Ramos (cell line): ENCODE measurements around the gene UBL4A.
"Not testable (repeated sequence)": the region's sequence is repeated elsewhere in the genome, so short reads cannot be mapped to it uniquely, and the experiment has no call there.

ENCODE experiments used
- in situ Hi-C: fragments of 300-500 bp; cut with MboI; formaldehyde crosslinking; loops from one replicate; pipeline ENCODE4 v1.14.3; 2022; ENCODE audit warnings: low sequenced_read_pairs; ENCODE audit not compliant: unreplicated experiment

Gene UBL4A

DNA sequence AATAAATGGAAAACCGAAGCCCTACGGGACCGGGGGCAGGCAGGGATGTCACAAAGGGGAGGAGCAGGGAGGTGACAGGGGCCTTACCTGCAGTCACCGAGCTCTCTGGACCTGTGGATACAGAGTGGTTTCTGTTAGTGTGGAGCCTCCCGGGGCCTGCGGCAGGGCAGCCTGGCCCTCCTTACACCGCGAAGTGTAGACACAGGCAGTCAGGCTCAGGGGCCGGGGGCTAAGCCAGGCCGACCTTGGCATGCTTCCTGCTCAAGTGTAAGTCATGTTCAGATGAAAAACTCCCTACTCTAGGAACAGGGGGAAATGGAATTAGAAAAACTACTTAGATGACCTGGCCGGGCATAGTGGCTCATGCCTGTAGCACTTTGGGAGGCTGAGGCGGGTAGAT, 25.3 kb upstream of the UBL4A start:
- in situ Hi-C loops: no loop called here

DNA sequence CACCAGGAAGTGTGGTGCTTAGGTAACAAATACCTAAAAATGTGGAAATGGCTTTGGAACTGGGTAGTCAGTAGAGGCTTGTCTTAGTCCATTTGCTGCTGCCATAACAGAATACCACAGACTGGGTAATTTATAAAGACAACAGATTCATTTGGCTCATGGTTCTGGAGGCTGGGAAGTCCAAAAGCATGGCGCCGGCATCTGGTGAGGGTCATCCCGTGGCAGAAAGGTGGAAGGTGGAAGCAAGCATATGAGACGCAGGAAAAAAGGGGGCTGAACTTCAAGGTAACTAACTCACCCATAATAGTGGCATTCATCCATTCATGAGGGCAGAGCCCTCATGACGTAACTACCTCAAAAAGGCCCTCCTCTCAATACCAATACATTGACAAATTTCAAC, 23.0 kb upstream of the UBL4A start:
- in situ Hi-C loops: no loop called here

DNA sequence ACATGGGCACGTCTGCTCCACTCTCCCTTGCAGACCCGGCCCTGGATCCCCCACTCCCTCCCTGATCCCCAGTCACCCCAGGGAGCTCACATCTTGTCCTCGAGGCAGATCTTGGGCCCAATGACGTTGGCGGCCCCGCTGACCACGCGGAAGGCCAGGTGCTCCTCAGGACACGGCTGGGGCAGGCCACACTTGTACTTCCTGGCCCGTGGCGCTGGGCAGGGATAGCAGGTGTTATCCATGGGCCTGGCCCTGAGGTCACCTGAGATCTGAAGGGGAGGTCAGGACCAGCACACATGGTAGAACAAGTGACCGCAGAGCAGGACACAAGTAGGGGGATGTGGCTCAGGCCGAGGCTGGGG, 21.9 kb upstream of the UBL4A start:
- in situ Hi-C loops: no loop called here

DNA sequence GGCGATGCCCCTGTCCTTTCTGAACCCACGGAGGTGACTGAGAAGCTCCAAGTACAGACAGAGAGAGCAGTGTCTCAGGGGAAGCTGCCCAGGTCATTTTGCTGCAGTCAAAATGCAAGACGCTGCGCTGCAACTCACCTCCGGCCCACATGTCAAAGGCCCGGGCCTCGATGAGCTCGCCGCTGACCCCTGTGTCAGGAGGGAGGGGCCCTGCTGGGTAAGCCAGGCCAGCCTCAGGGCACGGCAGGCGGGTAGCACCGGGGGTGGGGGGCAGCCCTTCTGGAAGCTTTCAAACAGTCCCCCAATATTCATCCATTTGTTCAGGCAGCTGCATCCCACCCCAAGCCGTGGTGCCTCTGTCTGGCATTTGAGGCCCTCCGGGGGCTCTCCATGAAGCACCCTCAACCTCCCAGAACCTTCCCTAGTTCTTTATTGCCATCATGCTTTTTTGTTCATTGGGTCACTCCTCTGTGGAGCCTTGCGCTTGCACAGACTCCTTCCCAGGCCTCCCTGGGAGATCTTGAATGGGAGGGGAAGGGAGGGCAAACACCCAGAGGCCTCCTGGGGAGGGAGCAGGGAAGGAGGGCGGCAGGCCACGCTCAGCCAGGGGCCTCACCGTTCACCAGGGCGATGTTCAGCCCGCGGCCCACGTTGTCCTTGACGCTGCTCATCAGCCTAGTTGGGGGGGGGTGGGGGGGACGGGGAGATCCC, 21.4 kb upstream of the UBL4A start:
- in situ Hi-C loops: no loop called here

DNA sequence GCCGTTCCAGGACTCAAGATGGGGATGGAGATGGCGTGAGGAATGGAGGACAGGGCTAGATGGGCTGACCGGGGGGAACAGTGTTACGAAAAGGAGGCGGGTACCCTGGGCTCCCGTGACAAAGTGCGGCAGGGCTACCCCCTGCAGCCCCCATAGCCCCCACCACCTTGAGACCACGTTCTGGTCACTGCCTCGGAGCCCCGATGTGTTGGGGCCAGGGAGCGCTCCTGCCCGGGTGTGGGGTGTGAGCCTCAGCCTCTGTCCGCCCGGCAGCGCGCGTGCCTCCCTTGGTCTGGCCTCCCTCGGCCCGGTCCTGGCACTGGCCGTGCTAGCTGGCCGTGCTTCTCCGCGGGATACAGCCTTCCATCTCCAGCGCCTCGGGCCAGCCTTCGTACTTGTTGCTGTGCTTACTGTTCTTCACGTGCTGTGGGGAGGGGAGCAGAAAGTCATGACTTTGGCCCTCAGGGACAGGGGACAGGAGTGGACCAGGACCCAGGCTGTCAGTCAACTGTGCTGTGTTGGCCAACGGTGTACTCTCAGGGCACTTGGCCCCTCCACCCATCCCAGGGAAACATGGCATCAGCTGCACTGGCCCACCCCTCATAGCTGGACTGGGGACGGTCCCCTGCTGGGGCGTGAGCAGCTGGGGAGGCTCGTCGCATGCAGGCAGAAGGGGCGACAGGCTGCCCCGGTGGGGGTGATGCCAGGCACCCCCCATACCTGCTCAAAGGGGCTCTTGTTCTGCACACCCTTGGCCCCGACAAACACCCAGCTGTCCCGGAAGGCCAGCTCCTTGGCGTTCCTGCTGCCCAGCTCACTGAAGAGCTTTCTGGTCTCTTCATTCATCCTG, 20.3 kb upstream of the UBL4A start:
- in situ Hi-C loops: no loop called here

DNA sequence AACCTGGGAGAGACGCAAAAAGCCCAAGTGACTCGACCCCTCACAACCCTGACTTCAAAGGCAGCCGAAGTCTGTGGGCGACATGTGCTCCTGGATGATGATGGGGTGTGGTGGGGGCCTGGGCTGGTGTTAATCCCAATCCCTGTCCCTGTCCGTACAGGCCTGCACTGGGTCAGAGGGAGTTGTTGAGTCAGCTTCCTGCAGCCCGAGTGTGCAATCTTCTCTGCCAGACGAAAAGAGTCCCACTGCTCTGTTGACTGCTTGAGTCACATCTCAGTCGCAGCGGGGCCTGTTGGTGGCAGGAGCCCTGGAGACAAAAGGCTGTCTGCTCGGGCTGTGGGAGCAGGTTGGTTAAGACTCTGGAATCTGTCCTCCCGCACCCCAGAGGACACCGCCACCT, 19.3 kb upstream of the UBL4A start:
- in situ Hi-C loops: no loop called here

DNA sequence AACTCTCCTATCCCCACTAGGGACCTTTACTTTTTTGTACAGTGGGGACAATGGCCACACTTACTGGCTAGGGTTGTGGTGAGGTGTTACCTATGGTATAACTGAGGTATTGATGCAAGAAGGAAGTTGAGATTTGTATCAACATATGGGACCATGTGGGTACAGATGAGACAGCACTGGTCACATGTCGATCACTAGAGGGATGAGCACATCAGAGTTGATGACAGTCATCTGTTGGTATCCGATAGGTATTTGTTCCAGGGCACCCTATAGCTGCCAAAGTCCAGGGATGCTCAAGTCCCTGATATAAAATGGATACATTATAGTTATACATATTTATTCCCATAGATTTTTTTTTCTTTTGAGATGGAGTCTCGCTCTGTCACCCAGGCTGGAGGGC, 16.6 kb upstream of the UBL4A start:
- in situ Hi-C loops: no loop called here

DNA sequence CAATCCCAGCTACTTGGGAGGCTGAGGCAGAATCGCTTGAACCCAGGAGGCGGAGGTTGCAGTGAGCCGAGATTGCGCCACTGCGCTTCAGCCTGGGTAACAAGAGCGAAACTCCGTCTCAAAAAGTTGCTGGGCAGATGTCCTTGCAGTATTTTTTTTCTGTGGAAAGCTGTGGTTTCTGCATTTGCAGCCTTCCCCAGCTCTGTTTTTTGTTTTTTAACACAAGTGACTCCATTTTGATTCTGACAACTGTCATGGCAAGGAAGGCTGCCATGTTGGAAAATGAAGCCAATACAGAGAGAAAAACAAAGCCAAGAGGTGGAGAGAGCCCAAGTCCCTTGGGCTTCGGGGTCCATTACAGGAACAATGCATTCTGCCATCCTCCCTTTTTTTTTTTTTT, 15.7 kb upstream of the UBL4A start:
- in situ Hi-C loops: no loop called here

DNA sequence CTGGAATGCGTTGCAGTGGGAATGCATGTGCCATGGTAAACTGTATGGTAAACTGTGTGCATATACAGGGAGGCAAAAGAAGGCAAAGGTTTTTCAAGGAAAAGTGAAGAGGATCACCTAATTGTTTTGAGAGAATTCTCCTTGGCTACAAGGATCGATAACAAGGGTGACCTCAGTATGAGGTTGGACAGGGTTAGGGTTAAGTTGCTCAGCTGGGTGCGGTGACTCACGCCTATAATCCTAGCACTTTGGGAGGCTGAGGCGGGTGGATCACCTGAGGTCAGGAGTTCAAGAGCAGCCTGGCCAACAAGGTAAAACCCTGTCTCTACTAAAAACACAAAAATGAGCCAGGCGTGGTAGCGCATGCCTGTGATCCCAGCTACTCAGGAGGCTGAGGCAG, 15.0 kb upstream of the UBL4A start:
- in situ Hi-C loops: not testable (repeated sequence)

DNA sequence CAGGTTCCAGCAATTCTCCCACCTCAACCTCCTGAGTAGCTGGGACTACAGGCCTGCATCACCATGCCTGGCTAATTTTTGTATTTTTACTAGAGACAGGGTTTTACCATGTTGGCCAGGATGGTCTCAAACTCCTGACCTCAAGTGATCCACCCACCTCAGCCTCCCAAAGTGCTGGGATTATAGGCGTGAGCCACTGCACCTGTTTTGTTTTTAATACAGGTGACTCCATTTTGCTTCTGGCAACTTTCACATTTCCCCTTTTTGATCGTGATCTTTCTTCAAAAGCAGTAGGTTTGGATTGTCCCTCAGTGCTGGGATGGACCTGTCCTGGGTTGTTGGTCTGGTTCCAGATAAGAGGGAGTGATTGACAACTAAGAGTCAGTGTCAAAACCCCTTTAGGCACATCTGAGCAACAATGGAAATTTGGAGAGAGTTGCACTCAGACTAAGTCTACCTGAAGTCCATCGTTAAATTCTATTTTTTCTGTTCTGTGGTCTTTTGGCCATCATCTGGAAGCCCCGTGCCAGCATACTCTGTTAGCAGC, 10.2 kb upstream of the UBL4A start:
- in situ Hi-C loops: not testable (repeated sequence)

DNA sequence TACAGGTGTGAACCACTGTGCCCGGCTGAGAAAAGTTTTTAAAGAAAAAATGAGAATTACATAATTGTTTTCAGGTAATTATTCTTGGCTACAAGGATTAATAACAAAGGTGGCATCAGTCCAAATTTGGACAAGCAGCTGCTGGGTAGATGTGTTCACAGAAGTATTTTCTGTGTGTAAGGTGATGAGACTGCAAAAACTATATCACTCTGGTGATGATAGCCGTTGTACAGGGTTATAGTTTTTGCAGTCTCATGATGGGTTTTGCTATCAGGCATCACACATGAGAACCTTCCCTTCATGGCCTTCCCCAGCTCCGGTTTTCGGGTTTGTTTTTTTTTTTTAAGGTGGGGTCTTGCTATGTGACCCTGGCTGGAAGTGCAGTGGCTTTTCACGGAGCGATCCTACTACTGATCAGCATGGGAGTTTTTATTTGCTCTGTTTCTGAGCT, 9.1 kb upstream of the UBL4A start:
- in situ Hi-C loops: no loop called here

DNA sequence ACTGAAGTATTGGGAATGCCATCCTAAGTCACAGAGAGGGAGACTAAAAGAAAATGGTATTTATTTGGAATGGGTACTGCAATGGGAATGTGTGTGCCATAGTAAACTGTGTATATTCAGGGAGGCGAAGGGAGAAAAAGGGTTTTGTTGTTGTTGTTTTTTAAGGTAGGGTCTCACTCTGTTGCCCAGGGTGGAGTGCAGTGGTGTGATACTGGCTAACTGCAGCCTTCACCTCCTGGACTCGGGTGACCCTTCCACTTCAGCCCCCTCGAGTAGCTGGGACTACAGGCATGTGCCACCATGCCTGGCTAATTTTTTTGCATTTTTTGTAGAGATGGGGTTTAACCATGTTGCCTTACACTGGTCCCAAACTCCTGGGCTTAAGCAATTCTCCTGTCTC, 8.3 kb upstream of the UBL4A start:
- in situ Hi-C loops: no loop called here

DNA sequence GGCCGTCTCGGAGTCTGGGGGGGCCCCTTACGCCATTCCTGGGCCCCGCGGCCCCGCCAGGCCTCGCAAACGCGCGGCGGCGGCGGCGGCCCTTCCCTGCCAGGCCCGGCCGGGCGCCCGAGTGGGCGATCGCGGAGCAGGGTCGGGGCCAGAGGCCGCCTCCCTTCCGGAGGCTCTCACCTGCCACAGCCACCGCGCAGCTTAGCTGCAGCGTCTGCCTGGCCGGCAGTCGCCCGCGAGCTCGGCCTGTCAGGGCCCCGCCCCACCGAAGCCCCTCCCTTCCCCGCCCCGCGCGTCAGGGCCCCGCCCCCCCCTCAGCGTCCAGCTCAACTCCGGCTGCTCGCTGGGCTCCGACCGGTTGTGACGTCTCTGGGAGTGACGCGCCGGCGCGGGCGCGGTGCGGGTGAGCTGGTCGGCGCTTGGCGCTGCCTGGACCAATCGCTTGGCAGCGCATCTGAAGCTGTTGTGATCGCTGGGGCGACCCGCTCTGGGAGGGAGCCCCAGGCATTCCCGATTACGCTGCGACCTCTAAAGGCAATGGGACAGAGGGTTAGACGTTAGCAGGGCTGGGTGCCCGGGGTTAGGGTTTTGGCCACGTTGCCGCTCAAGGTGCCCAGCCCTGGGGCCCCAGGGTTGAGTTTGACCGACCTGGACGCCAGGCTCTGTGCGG, 4.1 kb upstream of the UBL4A start, which contains the start of gene SLC10A3:
TSS of gene SLC10A3 (minus strand) at position 216 of the 670 bp plus-strand sequence. CDS start 1,689 bp downstream, outside the sequence.
- in situ Hi-C loops: no loop called here

DNA sequence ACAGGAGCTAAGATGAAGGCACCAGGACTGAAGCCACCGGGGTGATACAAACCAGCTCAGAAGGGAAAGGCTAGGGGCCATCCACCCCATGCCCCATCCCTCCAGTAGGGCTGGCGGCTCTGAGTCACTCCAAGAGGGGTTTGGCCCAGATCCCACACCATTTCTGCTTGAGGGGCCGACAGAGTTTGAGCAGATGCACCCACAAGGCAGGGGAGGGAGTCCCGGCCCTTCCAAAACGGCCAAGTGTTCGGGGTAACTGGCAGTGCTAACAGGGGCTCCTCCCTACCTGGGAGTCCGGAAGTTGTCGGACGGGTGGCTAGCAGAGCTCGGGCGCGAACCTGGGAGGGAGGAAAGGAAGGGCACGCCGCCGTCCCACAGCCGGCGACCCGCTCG, 3.6 kb upstream of the UBL4A start:
- in situ Hi-C loops: no loop called here

DNA sequence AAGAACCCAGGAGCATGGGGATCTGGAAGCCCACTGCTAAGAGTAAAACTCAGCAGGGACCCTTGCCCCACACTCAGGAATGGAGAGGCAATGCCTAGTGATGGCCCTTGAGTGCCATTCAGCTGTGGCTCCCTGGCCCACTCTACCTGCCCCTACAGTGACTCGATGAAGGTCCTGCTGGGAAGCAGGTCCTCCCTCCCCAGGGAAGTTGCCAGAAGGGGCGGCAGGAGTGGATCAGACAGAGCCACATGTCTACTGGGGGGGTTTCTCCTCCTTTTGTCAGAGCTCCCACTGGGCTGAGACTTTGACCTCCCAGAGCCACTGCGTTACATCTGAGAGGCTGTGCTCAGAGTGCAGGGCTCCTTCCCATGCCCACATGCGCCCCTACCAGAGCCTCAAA, 2.8 kb upstream of the UBL4A start:
- in situ Hi-C loops: no loop called here

DNA sequence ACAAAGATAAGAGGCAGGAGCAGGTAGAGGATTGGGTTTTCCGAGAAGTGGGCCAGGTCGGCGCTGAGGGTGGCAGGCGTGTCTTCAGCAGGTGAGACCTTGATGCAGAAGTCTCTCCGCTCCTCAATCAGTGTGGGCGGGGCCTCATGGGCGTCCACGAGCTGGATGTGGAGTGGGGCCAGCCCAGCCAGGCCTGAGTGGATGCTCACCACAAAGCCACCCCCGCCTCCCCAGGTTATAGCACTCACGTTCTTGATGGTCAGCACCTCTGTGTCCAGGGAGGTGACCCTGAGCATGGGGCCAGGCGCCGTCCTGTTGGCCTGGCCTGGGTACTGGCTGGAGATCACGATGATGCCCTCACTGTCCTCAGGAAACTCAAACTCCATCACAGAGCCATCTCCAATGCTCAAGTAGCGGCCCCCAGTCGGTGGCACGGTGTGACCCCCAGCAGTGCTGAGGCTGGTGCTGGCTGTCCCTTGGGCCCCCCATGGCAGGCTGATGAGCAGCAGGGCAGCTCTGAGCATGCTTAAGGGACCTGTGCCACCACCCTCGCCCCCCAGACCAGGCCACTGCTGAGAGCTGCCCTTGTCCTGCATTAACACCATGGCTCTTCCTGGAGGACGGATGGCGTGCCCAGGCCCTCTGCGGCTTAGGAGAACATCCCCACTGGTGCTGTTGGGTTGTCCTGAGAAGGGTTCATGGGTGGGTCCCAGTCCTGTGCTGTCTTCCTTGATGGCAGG, 2.1 kb upstream of the UBL4A start:
- in situ Hi-C loops: no loop called here

DNA sequence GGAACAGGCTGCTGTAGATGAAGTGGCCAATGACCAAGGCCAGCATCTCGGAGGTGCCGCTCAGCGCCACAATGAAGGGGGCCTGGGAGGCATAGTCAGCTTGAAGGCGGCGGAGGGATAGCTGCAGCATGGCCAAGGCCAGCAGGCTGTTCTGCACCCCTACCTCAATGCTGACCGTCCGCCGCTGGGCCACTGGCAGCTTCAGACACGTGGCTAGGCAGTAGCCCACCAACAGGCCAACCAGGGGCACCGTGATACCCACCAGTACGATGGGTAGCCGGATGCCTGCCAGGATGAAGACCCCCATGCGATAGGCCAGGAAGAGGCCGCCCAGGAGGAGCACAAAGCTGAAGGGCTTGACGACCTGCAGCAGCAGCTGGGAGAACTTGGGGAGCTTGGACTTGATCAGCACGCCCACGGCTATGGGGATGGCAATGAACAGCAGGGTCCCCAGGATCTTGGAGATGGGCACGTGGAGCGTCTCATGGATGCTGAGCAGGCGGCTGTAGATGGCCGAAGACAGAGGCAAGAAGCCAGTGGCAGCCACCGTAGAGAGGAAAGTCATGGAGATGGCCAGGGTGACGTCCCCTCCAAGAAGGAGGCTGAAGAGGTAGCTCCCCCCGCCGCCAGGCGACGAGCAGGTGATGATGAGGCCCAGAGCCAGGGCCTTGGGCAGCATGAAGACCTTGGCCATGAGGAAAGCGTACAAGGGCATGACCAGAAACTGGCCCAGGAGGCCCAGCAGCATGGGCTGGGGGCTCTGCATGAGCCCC, 1.3 kb upstream of the UBL4A start:
- in situ Hi-C loops: no loop called here

DNA sequence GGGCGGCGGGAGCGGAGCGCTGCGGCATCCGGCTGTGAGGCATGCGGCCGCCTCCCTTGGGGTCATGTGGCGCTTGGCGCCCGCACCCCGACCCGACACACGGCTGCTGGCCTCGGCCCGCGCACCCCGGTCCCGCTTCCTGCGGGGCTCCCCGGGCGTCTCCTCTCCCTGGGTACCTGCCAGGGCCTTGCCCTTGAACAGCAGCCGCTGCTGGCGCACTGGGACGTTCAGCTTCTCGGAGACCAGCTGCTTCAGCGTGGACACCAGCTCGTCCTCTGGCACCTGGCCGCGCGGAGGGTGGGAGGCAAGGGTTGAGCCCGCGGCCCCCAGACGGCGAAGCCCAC, 391 bp downstream of the UBL4A start:
- in situ Hi-C loops: no loop called here

DNA sequence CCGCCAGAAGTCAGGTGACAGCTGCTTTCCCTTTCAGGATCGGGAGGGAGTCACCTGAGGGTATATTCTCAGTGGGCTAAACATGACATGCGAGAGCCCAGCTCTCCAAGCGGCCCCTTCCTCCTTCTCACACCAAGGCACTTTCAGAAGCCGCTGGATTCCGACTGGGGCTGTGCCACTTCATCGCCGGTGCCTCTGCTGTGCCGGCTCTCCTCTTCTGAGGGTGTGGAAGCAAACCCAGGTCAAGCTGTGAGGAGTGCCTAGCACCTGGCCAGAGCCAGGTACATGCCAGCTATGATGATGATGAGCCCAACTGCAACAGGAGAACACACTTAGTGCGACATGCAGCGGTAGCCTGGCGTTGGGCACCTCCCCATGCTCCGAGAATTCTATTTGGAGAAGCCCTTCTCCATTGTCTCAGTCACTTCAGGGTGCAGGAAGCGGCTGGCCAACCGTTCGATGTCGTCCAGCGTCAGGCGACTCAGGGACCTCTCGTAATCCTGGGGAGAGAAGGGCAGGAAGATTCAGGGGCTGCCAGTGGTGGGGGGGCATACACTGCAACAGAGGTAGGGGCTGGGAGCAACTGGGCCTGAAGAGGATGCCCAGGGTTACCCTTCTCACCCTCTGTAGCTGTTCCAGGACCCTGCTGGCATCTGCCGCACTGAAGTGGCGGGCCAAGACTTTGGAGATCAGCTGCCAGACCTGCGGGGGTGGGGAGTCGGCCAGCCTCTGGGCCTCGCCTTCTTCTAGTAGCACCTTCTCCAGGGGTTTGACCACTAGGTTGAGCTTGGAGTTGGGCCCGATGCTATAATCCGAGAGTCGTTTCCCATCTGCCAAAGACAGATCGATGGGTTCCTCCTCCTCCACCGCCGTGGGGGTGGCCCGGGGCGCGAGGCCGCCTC, 1.0 kb downstream of the UBL4A start:
- in situ Hi-C loops: no loop called here
